Parathyroid adenoma (tissue), 2 donors: ENCODE data around the gene TSPAN2.

Source experiments
- H2AFZ ChIP-seq: fragments of 300-600 bp; sonication (generic); one replicate; pipeline ENCODE4 v1.7.0; 2017; ENCODE audit warnings: antibody characterized with exemption, mild to moderate bottlenecking
- H3K27ac ChIP-seq: fragments of 300-600 bp; sonication (generic); one replicate; pipeline ENCODE4 v1.7.0; 2017
- H3K27me3 ChIP-seq: fragments of 300-600 bp; sonication (generic); one replicate; pipeline ENCODE4 v1.7.0; 2017; ENCODE audit warnings: low read length; ENCODE audit not compliant: control insufficient read depth, insufficient read depth
- H3K36me3 ChIP-seq: fragments of 300-600 bp; sonication (generic); one replicate; pipeline ENCODE4 v1.7.0; 2017; ENCODE audit warnings: low read length; ENCODE audit not compliant: control insufficient read depth, insufficient read depth
- H3K4me1 ChIP-seq: fragments of 300-600 bp; sonication (generic); one replicate; pipeline ENCODE4 v1.7.0; 2017; ENCODE audit warnings: control low read depth
- H3K4me2 ChIP-seq: fragments of 300-600 bp; sonication (generic); one replicate; pipeline ENCODE4 v1.7.0; 2017; ENCODE audit warnings: low read length
- H3K4me3 ChIP-seq: fragments of 300-600 bp; sonication (generic); one replicate; pipeline ENCODE4 v1.7.0; 2017; ENCODE audit warnings: low read depth, low read length
- H3K79me2 ChIP-seq: fragments of 300-600 bp; sonication (generic); one replicate; pipeline ENCODE4 v1.7.0; 2017; ENCODE audit warnings: control low read depth
- H3K9ac ChIP-seq: fragments of 300-600 bp; sonication (generic); one replicate; pipeline ENCODE4 v1.7.0; 2017; ENCODE audit warnings: mild to moderate bottlenecking
- H3K9me3 ChIP-seq: fragments of 300-600 bp; sonication (generic); one replicate; pipeline ENCODE4 v1.7.0; 2017; ENCODE audit warnings: low read length; ENCODE audit not compliant: control insufficient read depth
- CTCF ChIP-seq: fragments of 300-600 bp; sonication (generic); IDR thresholded peaks from one replicate; pipeline ENCODE4 v1.7.0; 2017; ENCODE audit warnings: antibody characterized with exemption, mild to moderate bottlenecking
- donor health status: primary hyperparathyroidism.

The TSPAN2 gene

DNA sequence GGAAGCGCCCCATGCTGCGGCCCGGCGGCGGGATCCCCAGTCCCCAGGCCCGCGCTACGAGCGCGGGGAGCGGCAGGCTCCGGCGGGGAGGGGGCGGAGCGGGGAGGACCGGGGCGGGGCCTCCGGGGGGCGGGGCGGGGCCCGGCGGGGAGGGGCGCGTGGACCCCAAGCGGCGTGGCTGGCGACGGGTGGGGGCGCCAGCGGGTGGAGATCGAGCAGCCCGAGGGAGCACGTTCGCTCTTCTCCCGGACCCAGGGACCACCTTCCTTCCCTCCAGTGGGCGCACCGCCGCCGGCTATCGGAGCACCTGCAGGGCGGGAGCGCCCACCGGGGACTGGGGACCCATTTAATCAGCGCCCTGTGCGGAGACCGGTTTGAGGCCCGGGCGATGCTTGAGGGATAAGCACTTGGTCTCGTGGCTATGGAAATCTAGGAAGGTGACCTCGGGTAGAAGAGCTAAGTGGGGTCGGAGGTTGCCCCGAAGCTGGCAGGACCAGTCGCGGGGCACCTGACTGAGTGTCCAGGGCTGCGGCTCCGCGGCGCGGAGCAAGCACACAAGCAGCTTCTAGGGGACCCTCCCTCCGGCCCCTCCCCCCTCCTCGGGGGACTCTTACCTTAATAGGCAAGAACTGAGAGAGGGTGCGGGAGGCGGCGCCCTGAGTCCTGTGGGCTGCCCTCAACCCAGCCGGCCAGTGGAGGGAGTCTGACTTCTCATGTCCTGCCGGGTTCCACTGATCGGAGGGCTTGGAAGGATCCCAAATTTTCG lies at the start of gene TSPAN2:
Gene TSPAN2 (minus strand): TSS at position 84 of the 766 bp plus-strand sequence. CDS start 71 bp downstream, at position 13.
- Histone ChIP-seq H3K4me1 (peaks cover 9% of the 10 kb centered on the region), H3K36me3 (no peaks in the 10 kb centered on the region), H3K27me3 (no peaks in the 10 kb centered on the region), H2AFZ (peak within 1 kb of the TSS; percentile 80), H3K9me3 (no peaks in the 10 kb centered on the region), H3K4me3 (peak within 1 kb of the TSS; percentile 78), H3K9ac (peak within 1 kb of the TSS; percentile 63), H3K27ac (peak within 1 kb of the TSS; percentile 85), H3K79me2 (no peaks in the 10 kb centered on the region), H3K4me2 (peak within 1 kb of the TSS; percentile 94)
- TF ChIP-seq CTCF: peak; percentile 46

DNA sequence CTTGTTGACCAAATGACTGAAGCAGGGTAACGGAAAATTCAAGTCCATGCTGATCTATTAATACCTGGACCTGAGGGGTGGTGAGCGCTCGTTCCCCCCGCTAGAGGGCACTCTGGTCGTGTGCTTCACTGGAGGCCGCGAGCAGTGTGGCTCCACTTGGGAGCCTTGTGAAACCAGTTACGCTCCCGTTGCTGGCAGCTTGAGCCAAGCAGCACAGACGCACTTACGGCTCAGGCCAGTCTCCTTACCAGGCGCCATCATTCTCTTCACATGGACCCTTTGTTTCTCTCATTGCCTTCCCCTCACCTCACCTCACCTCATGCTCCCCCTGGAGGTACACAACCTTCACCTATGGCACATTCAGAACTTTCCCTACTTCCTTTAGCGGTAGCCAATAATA lies 49.7 kb upstream of the TSPAN2 start:
- TF ChIP-seq CTCF: peak; percentile 78
- Histone ChIP-seq H3K9ac (no peak overlapping the region), H3K4me3 (no peak overlapping the region), H3K27ac (no peak overlapping the region), H2AFZ (peak overlapping the region; percentile 66), H3K9me3 (no peaks in the 10 kb centered on the region), H3K36me3 (no peaks in the 10 kb centered on the region), H3K4me2 (peak overlapping the region; percentile 32), H3K79me2 (no peaks in the 10 kb centered on the region), H3K27me3 (no peaks in the 10 kb centered on the region), H3K4me1 (no peaks in the 10 kb centered on the region)

DNA sequence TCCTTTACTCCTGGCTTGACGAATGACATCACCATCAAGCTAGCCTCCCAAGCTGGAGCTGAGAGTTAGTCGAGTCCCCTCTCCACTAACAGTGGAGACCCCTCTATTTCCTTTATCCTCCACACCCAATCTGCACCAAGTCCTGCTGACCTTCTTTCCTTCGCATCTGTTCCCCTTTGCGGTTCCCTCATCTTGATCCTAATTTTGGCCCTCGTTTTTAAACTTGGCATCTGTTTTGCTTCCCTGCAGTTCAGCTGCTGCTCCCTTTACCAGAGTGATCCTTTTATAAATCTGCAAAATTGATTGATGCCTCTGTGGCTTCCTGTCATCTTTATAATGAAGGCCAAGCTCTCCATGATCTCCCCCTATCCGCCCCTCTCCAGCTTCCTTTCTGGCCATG lies 49.0 kb upstream of the TSPAN2 start:
- Histone ChIP-seq H3K36me3 (no peaks in the 10 kb centered on the region), H3K79me2 (no peaks in the 10 kb centered on the region), H3K27ac (no peak overlapping the region), H2AFZ (no peak overlapping the region), H3K4me2 (no peak overlapping the region), H3K9ac (no peak overlapping the region), H3K4me1 (no peaks in the 10 kb centered on the region), H3K4me3 (no peak overlapping the region), H3K27me3 (no peaks in the 10 kb centered on the region), H3K9me3 (no peaks in the 10 kb centered on the region)
- TF ChIP-seq CTCF: no peak

- H3K36me3 ChIP-seq: no peaks in the 10 kb centered on the region
- H3K9me3 ChIP-seq: no peaks in the 10 kb centered on the region
- H3K79me2 ChIP-seq: no peaks in the 10 kb centered on the region
- no peak overlapping the region for H3K4me2 ChIP-seq
- H3K4me1 ChIP-seq: no peaks in the 10 kb centered on the region
- no peak overlapping the region for H3K9ac ChIP-seq
- no peak overlapping the region for H3K4me3 ChIP-seq
- no peak for TF ChIP-seq CTCF
- H2AFZ ChIP-seq: no peak overlapping the region
- no peak overlapping the region for H3K27ac ChIP-seq
- no peaks in the 10 kb centered on the region for H3K27me3 ChIP-seq
These were observed 47.9 kb upstream of the TSPAN2 start for GRCh38 chr1:115137191-115137590.

- no peak overlapping the region for H3K27ac ChIP-seq
- H3K4me1 ChIP-seq: no peaks in the 10 kb centered on the region
- H3K27me3 ChIP-seq: no peaks in the 10 kb centered on the region
- no peak overlapping the region for H3K9ac ChIP-seq
- no peak overlapping the region for H3K4me3 ChIP-seq
- H3K9me3 ChIP-seq: no peaks in the 10 kb centered on the region
- H3K4me2 ChIP-seq: no peak overlapping the region
- H3K36me3 ChIP-seq: no peaks in the 10 kb centered on the region
- TF ChIP-seq CTCF: no peak
- no peaks in the 10 kb centered on the region for H3K79me2 ChIP-seq
- no peak overlapping the region for H2AFZ ChIP-seq
These were observed 47.4 kb upstream of the TSPAN2 start for GRCh38 chr1:115136706-115137105.
